Measurements from ENCODE around the gene ANGPTL5. TPM values are rescaled to one million over a fixed set of nuclear protein-coding genes. Genes with fewer than 3 reads are reported as not detected.

ANGPTL5 gene
- total RNA-seq, result 0.39 and 0.73 TPM in 2 replicates

GRCh38 chr11:101916422-101916821 is at the start of gene ANGPTL5:
Gene ANGPTL5 (minus strand): TSS chr11:101916522. CDS start chr11:101907909, 8,613 bp downstream.

GRCh38 chr11:101914738-101915426 is 1.4 kb downstream of the ANGPTL5 start, which contains the start of gene CEP126:
Gene CEP126 (plus strand): TSS chr11:101915010. CDS start chr11:101915285, 275 bp downstream.

Other genes with a start within 250 kb of the ANGPTL5 start
- gene CEP126, start 1.5 kb downstream of the ANGPTL5 start, total RNA-seq, result 1.6 and 1.8 TPM in 2 replicates
- 2.2 and 5.1 TPM in 2 replicates for gene CFAP300, start 130.9 kb upstream of the ANGPTL5 start, total RNA-seq
- 114 and 150 TPM in 2 replicates for gene YAP1, start 193.9 kb upstream of the ANGPTL5 start, total RNA-seq